ENCODE measurements around the gene SPEM1. TPM values are rescaled to one million over a fixed set of nuclear protein-coding genes. Genes with fewer than 3 reads are reported as not detected.

The SPEM1 gene
- total and polyA plus RNA-seq, 10 of the 15 experiments (the other 5 are each of a cell fraction or from before 2014, with no cell fraction given) = not detected

GRCh38 chr17:7436556-7437368, 16.6 kb downstream of the SPEM1 start (continued):
- TF ChIP-seq E2F4 (IDR thresholded peaks at IDR 0.05; ENCODE audit: low read depth, low read length) = 0 out of 2 replicates have a peak, but pooled peaks have one; percentile 24
- peak; percentile 14; the same call in 1 of the 3 replicates for TF ChIP-seq POU2F2 (IDR thresholded peaks at IDR 0.05; ENCODE audit: borderline replicate concordance, low read depth, low read length)
- peak; percentile 61; the same call in 1 of the 2 replicates for TF ChIP-seq NR2F1 (conservative IDR thresholded peaks at IDR 0.05)
- TF ChIP-seq NFIC (IDR thresholded peaks at IDR 0.05; ENCODE audit: low read depth, low read length) = no peak
- TF ChIP-seq, protein P1, sequence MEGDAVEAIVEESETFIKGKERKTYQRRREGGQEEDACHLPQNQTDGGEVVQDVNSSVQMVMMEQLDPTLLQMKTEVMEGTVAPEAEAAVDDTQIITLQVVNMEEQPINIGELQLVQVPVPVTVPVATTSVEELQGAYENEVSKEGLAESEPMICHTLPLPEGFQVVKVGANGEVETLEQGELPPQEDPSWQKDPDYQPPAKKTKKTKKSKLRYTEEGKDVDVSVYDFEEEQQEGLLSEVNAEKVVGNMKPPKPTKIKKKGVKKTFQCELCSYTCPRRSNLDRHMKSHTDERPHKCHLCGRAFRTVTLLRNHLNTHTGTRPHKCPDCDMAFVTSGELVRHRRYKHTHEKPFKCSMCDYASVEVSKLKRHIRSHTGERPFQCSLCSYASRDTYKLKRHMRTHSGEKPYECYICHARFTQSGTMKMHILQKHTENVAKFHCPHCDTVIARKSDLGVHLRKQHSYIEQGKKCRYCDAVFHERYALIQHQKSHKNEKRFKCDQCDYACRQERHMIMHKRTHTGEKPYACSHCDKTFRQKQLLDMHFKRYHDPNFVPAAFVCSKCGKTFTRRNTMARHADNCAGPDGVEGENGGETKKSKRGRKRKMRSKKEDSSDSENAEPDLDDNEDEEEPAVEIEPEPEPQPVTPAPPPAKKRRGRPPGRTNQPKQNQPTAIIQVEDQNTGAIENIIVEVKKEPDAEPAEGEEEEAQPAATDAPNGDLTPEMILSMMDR (IDR thresholded peaks at IDR 0.05 in 2 of 3, conservative IDR thresholded peaks at IDR 0.05 in 1 of 3; ENCODE audit: control insufficient read depth in 2 of 3, extremely low read depth in 1 of 3, insufficient read depth in 1 of 3, low read depth in 3 of 3, low read length in 3 of 3) = peak; percentile 65 to 98 (median 71); a peak in 4 of 6 replicates
- TF ChIP-seq, protein P2, sequence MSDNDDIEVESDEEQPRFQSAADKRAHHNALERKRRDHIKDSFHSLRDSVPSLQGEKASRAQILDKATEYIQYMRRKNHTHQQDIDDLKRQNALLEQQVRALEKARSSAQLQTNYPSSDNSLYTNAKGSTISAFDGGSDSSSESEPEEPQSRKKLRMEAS (IDR thresholded peaks at IDR 0.05; ENCODE audit: low read depth, low read length) = peak; percentile 86
- peak; percentile 88 for TF ChIP-seq ZNF592 (IDR thresholded peaks at IDR 0.05)
- peak; percentile 98 for TF ChIP-seq GATAD2B (conservative IDR thresholded peaks at IDR 0.05; ENCODE audit: low read depth)
- peak; percentile 66 for TF ChIP-seq NBN (IDR thresholded peaks at IDR 0.05)
- TF ChIP-seq RB1 (IDR thresholded peaks at IDR 0.05; ENCODE audit: borderline replicate concordance) = peak; percentile 36; the same call in 1 of the 2 replicates
- no peak for TF ChIP-seq RUNX3 (IDR thresholded peaks at IDR 0.05; ENCODE audit: low read length)
- TF ChIP-seq RAD21 (IDR thresholded peaks at IDR 0.05; ENCODE audit: insufficient read depth, low read depth, low read length) = peak; percentile 59
- TF ChIP-seq MEF2B (IDR thresholded peaks at IDR 0.05; ENCODE audit: partially characterized antibody, poor library complexity, severe bottlenecking) = peak; percentile 11
- TF ChIP-seq, protein P3, sequence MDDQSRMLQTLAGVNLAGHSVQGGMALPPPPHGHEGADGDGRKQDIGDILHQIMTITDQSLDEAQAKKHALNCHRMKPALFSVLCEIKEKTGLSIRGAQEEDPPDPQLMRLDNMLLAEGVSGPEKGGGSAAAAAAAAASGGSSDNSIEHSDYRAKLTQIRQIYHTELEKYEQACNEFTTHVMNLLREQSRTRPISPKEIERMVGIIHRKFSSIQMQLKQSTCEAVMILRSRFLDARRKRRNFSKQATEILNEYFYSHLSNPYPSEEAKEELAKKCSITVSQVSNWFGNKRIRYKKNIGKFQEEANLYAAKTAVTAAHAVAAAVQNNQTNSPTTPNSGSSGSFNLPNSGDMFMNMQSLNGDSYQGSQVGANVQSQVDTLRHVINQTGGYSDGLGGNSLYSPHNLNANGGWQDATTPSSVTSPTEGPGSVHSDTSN (IDR thresholded peaks at IDR 0.05; ENCODE audit: insufficient replicate concordance, low read depth, low read length) = no peak
- peak; percentile 71 to 89; a peak in 3 of 4 replicates for TF ChIP-seq BHLHE40 (IDR thresholded peaks at IDR 0.05; ENCODE audit: borderline replicate concordance in 1 of 2, low read depth in 2 of 2, low read length in 1 of 2)

Data from GM12878 (cell line).